A673 (cell line): ENCODE results near the gene LYZL6. TPM values are rescaled to one million over a fixed set of nuclear protein-coding genes. Genes with fewer than 3 reads are reported as not detected.
A peak's percentile ranks its signal among the peaks of the same experiment; 100 is the strongest.

Source experiments
- BruUV-seq: library from RNA; stranded (reverse); fragments of 400-500 nt; replicated peaks from 2 replicates; lab custom pipeline; 2021; lab: Mats Ljungman, UMichigan
- CTCF ChIA-PET: fragments of 300-600 bp; sonication (Branson Sonifier 250); formaldehyde crosslinking; loops from one replicate; lab custom pipeline; 2022; ENCODE audit warnings: antibody characterized with exemption; lab: Charles Lee
- POLR2A ChIA-PET: fragments of 300-600 bp; sonication (Branson Sonifier 250); formaldehyde crosslinking; loops from one replicate; lab custom pipeline; 2022; ENCODE audit warnings: antibody characterized with exemption; ENCODE audit not compliant: low non-redundant PET; lab: Charles Lee
- DNase-seq: peaks from one replicate; pipeline ENCODE4 v3.0.0-alpha.2; 2015; ENCODE audit warnings: low spot score
- H3K27ac ChIP-seq: fragments of 200-600 bp; sonication (generic); 2 replicates; pipeline ENCODE4 v1.5.1; 2016; ENCODE audit warnings: mixed run types, low read depth, mild to moderate bottlenecking, mixed read lengths, antibody characterized with exemption, low read length; ENCODE audit not compliant: poor library complexity, severe bottlenecking
- H3K27me3 ChIP-seq: fragments of 200-600 bp; sonication (generic); replicated peaks from 2 replicates; pipeline ENCODE4 v1.6.1; 2017; ENCODE audit warnings: mixed run types, low read depth, mild to moderate bottlenecking, mixed read lengths, antibody characterized with exemption, low read length; ENCODE audit not compliant: insufficient read depth, poor library complexity
- H3K36me3 ChIP-seq: fragments of 200-600 bp; sonication (generic); 2 replicates; pipeline ENCODE4 v1.6.1; 2016; ENCODE audit warnings: mixed run types, mild to moderate bottlenecking, mixed read lengths, antibody characterized with exemption, low read length; ENCODE audit not compliant: insufficient read depth, poor library complexity, severe bottlenecking
- H3K4me1 ChIP-seq: fragments of 200-600 bp; sonication (generic); 2 replicates; pipeline ENCODE4 v1.6.1; 2017; ENCODE audit warnings: mixed run types, mild to moderate bottlenecking, mixed read lengths, antibody characterized with exemption, low read length; ENCODE audit not compliant: insufficient read depth, poor library complexity, severe bottlenecking
- H3K4me3 ChIP-seq: fragments of 200-600 bp; sonication (generic); 2 replicates; pipeline ENCODE4 v1.5.1; 2016; ENCODE audit warnings: low read depth, mixed run types, mild to moderate bottlenecking, mixed read lengths, low read length; ENCODE audit not compliant: poor library complexity, severe bottlenecking
- H3K9me3 ChIP-seq: fragments of 200-600 bp; sonication (generic); 2 replicates; pipeline ENCODE4 v1.6.1; 2016; ENCODE audit warnings: mixed run types, low read depth, mild to moderate bottlenecking, mixed read lengths, antibody characterized with exemption, low read length; ENCODE audit not compliant: poor library complexity, severe bottlenecking
- EZH2 ChIP-seq: fragments of 200-600 bp; sonication (generic); IDR thresholded peaks from 2 replicates; pipeline ENCODE4 v1.6.1; 2017; ENCODE audit warnings: borderline replicate concordance, low read depth, mild to moderate bottlenecking, mixed read lengths, antibody characterized with exemption, low read length; ENCODE audit not compliant: poor library complexity, severe bottlenecking
- intact Hi-C: fragments of 100-400 bp; cut with micrococcal nuclease; formaldehyde crosslinking; loops from one replicate; pipeline ENCODE4 v1.10.0; 2022; ENCODE audit not compliant: unreplicated experiment
- total RNA-seq: library from RNA; stranded (reverse); gene quantifications from 2 replicates; pipeline ENCODE4 v1.2.3, GENCODE V29; 2021
- TF ChIP-seq, protein P1 (sequence below): fragments of 300-800, 200-600 bp; sonication (generic); conservative IDR thresholded peaks from 2 replicates; pipeline ENCODE4 v1.5.1; 2017; ENCODE audit warnings: low read depth, mild to moderate bottlenecking, antibody characterized with exemption, low read length, moderate library complexity, mixed read lengths

The LYZL6 gene
- total RNA-seq, 1 experiment from 2014 or later = not detected

DNA sequence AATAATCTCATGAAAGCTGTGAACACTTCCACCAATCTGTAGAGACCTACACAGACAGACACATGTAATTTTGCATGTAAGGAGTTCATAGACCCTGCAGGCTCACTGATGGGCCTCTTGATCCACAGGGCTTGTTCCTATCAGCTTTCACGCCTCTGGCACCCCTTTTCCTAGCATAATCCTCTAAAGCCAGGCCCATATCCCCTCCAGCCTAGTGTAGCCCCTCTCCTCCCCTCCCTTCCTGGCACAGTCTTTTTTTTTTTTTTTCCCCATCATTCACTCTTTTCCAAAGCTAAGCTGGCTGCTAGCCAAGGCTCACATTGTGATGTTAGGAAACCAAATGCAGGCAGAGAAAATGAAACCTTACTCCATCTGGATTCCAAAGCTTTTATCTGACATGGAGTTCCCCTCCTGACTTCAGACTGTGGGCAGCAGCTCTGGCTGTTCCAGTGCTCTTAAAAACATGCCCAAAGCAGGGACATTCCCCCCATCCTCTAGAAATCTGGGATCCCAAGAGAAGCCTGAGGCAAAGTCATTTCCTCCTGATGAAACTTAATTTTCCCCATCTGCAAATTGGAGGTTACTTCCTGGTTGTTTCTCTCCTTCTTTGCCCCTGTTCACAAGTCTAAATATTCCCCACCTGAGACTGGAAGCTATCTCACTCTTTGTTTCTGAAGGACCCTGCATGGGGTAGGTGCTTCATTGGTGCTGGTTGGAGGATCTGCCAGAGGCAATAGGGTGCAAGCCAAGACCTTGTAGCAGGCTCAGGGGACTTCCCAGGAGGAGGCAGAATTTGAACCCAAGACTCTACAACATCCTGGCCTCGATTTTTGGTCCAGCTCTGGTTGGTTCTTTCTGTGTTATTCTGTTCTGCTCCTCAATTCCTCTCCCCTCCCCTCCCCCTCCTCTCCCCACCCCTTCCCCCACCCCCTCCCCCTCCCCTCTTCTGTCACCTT, 53.4 kb downstream of the LYZL6 start:
- TF ChIP-seq, protein P1, sequence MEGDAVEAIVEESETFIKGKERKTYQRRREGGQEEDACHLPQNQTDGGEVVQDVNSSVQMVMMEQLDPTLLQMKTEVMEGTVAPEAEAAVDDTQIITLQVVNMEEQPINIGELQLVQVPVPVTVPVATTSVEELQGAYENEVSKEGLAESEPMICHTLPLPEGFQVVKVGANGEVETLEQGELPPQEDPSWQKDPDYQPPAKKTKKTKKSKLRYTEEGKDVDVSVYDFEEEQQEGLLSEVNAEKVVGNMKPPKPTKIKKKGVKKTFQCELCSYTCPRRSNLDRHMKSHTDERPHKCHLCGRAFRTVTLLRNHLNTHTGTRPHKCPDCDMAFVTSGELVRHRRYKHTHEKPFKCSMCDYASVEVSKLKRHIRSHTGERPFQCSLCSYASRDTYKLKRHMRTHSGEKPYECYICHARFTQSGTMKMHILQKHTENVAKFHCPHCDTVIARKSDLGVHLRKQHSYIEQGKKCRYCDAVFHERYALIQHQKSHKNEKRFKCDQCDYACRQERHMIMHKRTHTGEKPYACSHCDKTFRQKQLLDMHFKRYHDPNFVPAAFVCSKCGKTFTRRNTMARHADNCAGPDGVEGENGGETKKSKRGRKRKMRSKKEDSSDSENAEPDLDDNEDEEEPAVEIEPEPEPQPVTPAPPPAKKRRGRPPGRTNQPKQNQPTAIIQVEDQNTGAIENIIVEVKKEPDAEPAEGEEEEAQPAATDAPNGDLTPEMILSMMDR = no peak
- no peak for TF ChIP-seq EZH2
- H3K4me3 ChIP-seq = no peak overlapping the region
- no peaks in the 10 kb centered on the region for H3K9me3 ChIP-seq
- ChIA-PET POLR2A (no interaction called here), CTCF (interaction anchor here (0.6 kb wide), 1 partner anchor 270 kb away, joined by 4 read pairs; no protein-coding TSS in a partner anchor)
- intact Hi-C loops = no loop called here
- no peaks in the 10 kb centered on the region for H3K4me1 ChIP-seq
- no TSS peak for BruUV-seq
- DNase-seq = peak; percentile 27
- H3K27ac ChIP-seq = no peak overlapping the region
- no peaks in the 10 kb centered on the region for H3K27me3 ChIP-seq
- no peaks in the 10 kb centered on the region for H3K36me3 ChIP-seq

DNA sequence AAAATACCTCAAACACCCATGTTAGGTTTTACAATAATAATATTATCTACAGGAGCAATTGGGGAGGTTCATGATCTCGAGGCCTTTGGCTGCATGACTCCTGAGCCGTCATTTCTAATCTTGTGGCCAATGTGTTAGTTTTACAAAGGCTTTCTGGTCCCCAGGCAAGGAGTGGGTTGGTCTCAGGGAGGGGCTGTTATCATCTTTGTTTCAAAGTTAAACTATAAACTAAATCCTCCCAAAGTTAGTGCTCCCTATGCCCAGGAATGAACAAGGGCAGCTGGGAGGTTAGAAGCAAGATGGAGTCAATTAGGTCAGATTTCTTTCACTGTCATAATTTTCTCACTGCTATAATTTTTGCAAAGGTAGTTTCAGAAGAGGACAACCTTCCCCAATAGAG, 54.3 kb downstream of the LYZL6 start:
- no peak for TF ChIP-seq EZH2
- ChIA-PET POLR2A (no interaction called here), CTCF (no interaction called here)
- Histone ChIP-seq H3K27me3 (no peaks in the 10 kb centered on the region), H3K36me3 (no peaks in the 10 kb centered on the region), H3K4me3 (no peak overlapping the region), H3K4me1 (no peaks in the 10 kb centered on the region), H3K27ac (no peak overlapping the region), H3K9me3 (no peaks in the 10 kb centered on the region)
- intact Hi-C loops = no loop called here
- no peak for DNase-seq
- no TSS peak for BruUV-seq

Other genes starting within 250 kb of the LYZL6 start
- gene RASL10B, start 212.1 kb downstream of the LYZL6 start, total RNA-seq = 15.9 TPM in 2 replicates
- not detected in 2 replicates for gene GAS2L2, start 190.5 kb downstream of the LYZL6 start, total RNA-seq
- gene C17orf50, start 182.8 kb downstream of the LYZL6 start, total RNA-seq = not detected in 2 replicates
- gene MMP28, start 148.1 kb downstream of the LYZL6 start, total RNA-seq = not detected in 2 replicates
- 108 TPM in 2 replicates for gene TAF15, start 134.2 kb downstream of the LYZL6 start, total RNA-seq
- gene HEATR9, start 74.8 kb downstream of the LYZL6 start, total RNA-seq = not detected in 2 replicates
- gene CCL5, start 63.4 kb downstream of the LYZL6 start, total RNA-seq = not detected in 2 replicates
- gene RDM1, start 12.9 kb downstream of the LYZL6 start, total RNA-seq = 2.1 and 5.5 TPM in 2 replicates
- gene CCL16, start 37.8 kb upstream of the LYZL6 start, total RNA-seq = not detected in 2 replicates
- gene CCL14, start 43.0 kb upstream of the LYZL6 start, total RNA-seq = not detected in 2 replicates
- not detected in 2 replicates for gene CCL15, start 57.8 kb upstream of the LYZL6 start, total RNA-seq
- gene CCL23, start 74.3 kb upstream of the LYZL6 start, total RNA-seq = not detected in 2 replicates
- not detected in 2 replicates for gene CCL18, start 120.6 kb upstream of the LYZL6 start, total RNA-seq
- gene CCL3, start 146.4 kb upstream of the LYZL6 start, total RNA-seq = not detected in 2 replicates
- not detected in 2 replicates for gene CCL4, start 160.1 kb upstream of the LYZL6 start, total RNA-seq
- gene TBC1D3B, start 232.9 kb upstream of the LYZL6 start, total RNA-seq = 5.0 and 5.1 TPM in 2 replicates